Fibroblast of the aortic adventitia (primary cell): ENCODE results near the gene METTL26. TPM values are rescaled to one million over a fixed set of nuclear protein-coding genes. Genes with fewer than 3 reads are reported as not detected.

Source experiments
- DNase-seq: peaks from one replicate; pipeline ENCODE4 v3.0.0-alpha.2; 2010; ENCODE audit warnings: low read depth
- H3K4me3 ChIP-seq: 2 replicates; pipeline ENCODE4 v1.5.1; 2011; ENCODE audit warnings: low read depth, mild to moderate bottlenecking, control low read depth, low read length, moderate library complexity
- CTCF ChIP-seq: IDR thresholded peaks from 2 replicates; pipeline ENCODE4 v1.5.1; 2011; ENCODE audit warnings: mild to moderate bottlenecking, low read length, control low read depth, inconsistent platforms; ENCODE audit not compliant: insufficient read depth
- total RNA-seq: library from RNA; depleted of rRNA; stranded (reverse); fragments of >200 nt; gene quantifications from 2 replicates; pipeline ENCODE4 v1.2.3, GENCODE V29; 2012; ENCODE audit warnings: low replicate concordance

METTL26 gene
- total RNA-seq, 1 donor = 85.0 TPM

GRCh38 chr16:662095-662494 lies 26.0 kb upstream of the METTL26 start:
- H3K4me3 ChIP-seq = no peak overlapping the region
- no peak for TF ChIP-seq CTCF
- no peak for DNase-seq

GRCh38 chr16:661184-661821 lies 25.2 kb upstream of the METTL26 start:
- no peak for TF ChIP-seq CTCF
- no peak overlapping the region for H3K4me3 ChIP-seq
- no peak for DNase-seq

GRCh38 chr16:660459-661183 lies 24.5 kb upstream of the METTL26 start:
- DNase-seq = peak; percentile 89
- no peak overlapping the region for H3K4me3 ChIP-seq
- peak; percentile 61 for TF ChIP-seq CTCF

GRCh38 chr16:660132-660458 lies 24.0 kb upstream of the METTL26 start:
- no peak for DNase-seq
- H3K4me3 ChIP-seq = no peak overlapping the region
- TF ChIP-seq CTCF = no peak

- DNase-seq = no peak
- TF ChIP-seq CTCF = no peak
- H3K4me3 ChIP-seq = no peak overlapping the region
These were observed 23.5 kb upstream of the METTL26 start for GRCh38 chr16:659618-660017.

- no peak for TF ChIP-seq CTCF
- no peak for DNase-seq
- H3K4me3 ChIP-seq = no peak overlapping the region
These were observed 22.8 kb upstream of the METTL26 start for GRCh38 chr16:658679-659571.
